ENCODE measurements around the gene CARNS1.

CARNS1 gene

DNA sequence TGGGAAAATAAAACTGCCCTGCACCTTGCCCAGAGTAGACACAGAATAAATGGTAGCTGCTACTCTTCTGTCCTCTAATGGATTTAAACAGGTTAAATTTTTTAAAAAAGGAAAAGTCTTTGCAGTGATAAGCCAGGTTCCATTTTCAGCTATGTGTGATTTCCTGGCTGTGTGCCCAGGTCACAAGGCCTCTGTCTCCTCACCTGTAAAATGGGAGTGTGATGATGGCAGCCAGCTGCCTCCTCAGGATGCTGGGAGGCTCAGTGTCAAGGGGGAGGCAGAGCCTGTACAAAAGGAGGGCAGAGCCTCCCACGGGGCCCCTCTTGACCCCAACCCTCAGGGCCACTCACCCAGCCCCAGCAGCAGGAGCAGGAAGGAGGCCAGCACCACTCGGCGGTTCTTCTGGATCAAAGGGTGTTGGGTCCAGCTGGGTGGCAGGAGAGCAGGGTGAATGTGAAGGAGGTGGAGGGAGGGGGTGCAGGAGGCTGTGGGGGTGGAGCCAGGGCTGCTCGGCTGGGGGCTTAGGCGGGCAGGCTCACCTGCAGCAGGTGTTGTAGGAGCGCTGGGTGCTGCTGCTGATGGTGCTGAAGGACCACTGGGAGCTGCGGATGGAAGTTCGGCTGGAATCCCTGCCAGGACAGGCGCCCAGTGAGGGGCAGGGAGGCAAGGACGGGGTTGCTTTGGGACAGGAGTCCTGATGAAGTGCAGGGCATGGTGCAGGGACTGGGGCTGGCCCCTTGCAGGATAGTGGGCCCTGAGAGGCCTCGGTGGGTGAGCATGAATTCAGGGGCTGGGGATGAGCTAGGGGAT lies 51.7 kb downstream of the CARNS1 start:
- Mint-ChIP-seq H3K27ac (peak overlapping the region; percentile 74), H3K4me3 (peak overlapping the region; percentile 92), H3K36me3 (no peaks in the 10 kb centered on the region), H3K27me3 (no peaks in the 10 kb centered on the region), H3K9me3 (no peaks in the 10 kb centered on the region), H3K4me1 (peaks cover 30% of the 10 kb centered on the region)

DNA sequence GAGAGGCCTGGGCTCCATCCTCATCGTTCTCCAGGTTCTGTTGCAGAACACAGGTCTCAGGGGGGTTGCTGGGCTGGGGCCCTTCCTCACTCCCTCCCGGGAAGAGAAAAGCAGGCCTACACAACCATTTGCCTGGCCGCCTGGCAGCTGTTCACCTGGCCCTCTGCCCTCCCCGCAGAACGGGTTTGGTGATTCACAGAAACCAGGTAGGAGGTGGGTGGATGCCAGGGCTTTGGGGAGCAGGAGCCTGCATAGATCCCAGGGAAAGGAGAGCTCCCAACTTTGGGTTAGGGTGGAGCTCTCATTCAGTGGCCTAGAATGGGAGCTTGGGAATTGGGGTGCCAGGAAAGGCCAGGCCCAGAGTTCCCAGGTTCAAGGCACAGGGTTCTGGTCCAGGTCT lies 52.6 kb downstream of the CARNS1 start:
- H3K4me1 Mint-ChIP-seq, result peaks cover 30% of the 10 kb centered on the region
- H3K27ac Mint-ChIP-seq, result peak overlapping the region; percentile 92
- no peaks in the 10 kb centered on the region for H3K9me3 Mint-ChIP-seq
- H3K36me3 Mint-ChIP-seq, result no peaks in the 10 kb centered on the region
- peak overlapping the region; percentile 92 for H3K4me3 Mint-ChIP-seq
- no peaks in the 10 kb centered on the region for H3K27me3 Mint-ChIP-seq

DNA sequence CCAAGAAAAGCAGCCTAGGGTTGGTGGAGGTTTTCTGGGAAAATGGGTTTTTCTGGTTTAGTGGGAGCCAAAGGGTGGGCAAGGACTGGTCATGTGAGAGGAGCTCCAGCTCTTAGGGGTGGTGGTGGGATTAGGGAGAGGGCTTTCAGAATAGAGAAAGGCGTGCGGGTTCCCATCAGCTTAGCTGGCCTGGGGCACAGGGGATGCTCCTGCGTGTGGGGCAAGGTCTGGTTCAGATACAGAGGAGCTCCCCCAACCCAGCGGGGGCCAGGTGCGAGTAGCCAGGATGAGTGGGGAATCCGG lies 52.9 kb downstream of the CARNS1 start:
- H3K4me1 Mint-ChIP-seq, result peaks cover 30% of the 10 kb centered on the region
- H3K36me3 Mint-ChIP-seq, result no peaks in the 10 kb centered on the region
- H3K27me3 Mint-ChIP-seq, result no peaks in the 10 kb centered on the region
- peak overlapping the region; percentile 92 for H3K27ac Mint-ChIP-seq
- H3K4me3 Mint-ChIP-seq, result peak overlapping the region; percentile 92
- no peaks in the 10 kb centered on the region for H3K9me3 Mint-ChIP-seq

DNA sequence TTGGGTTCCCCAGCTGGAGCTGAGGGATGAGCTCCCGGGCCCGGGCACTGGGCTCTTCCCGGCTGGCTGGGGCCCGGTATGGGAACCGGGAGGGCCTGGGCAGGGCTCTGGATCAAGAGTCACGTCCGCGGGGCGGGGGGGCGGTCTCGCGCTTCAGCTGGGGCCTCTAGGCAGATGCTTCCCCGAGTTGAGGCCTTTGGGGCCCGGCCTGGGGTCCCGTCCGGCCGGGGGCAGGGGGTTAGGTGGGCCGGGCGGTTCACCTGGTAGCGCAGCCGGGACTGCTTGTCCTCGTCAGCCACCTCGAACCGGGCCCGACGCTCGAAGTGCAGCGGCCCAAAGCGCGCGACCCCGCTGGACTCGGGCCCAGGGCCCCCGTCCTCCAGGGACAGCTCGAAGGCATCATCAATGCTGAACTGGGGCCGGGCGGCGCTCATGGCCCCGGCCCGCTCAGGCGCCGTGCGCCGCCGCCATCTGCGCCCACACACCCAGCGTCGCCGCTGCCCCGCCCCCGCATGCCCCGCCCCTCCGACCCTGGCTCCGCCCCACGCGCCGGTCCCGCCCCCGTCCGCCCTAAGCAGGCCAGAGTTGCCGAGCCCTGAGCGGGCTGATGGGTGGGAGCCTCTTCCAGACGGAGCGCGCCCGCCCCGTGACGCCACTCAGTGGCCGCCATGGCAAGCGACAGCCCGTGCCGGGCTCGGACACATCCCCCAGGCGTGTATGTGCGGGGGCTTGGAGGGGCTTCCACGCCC lies 53.5 kb downstream of the CARNS1 start, which contains the start of gene TMEM134:
Gene TMEM134, minus strand, starts transcription at position 493 of the 749 bp plus-strand sequence. Its CDS starts 59 bp downstream, at position 434.
- peak within 1 kb of the TSS; percentile 92 for H3K27ac Mint-ChIP-seq
- peak within 1 kb of the TSS; percentile 92 for H3K4me3 Mint-ChIP-seq
- no peaks in the 10 kb centered on the region for H3K27me3 Mint-ChIP-seq
- H3K4me1 Mint-ChIP-seq, result peaks cover 30% of the 10 kb centered on the region
- H3K36me3 Mint-ChIP-seq, result no peaks in the 10 kb centered on the region
- H3K9me3 Mint-ChIP-seq, result no peaks in the 10 kb centered on the region

DNA sequence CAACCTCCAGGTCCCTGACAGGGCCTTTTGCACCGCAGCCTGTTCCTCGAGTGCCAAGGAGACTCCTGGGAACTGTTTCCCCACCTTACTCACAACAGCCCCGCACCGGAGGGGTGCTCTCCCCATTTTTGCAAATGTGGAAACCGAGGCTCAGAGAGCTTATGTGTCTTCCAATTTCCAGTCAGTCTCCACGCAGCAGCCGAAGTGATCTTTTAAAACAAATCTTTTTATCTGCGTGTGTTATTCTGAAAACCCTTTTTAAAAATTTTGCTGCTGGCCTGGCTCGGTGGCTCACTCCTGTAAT lies 54.0 kb downstream of the CARNS1 start:
- Mint-ChIP-seq H3K4me3 (peak overlapping the region; percentile 80), H3K27ac (no peak overlapping the region), H3K36me3 (no peaks in the 10 kb centered on the region), H3K9me3 (no peaks in the 10 kb centered on the region), H3K27me3 (no peaks in the 10 kb centered on the region), H3K4me1 (peaks cover 30% of the 10 kb centered on the region)

DNA sequence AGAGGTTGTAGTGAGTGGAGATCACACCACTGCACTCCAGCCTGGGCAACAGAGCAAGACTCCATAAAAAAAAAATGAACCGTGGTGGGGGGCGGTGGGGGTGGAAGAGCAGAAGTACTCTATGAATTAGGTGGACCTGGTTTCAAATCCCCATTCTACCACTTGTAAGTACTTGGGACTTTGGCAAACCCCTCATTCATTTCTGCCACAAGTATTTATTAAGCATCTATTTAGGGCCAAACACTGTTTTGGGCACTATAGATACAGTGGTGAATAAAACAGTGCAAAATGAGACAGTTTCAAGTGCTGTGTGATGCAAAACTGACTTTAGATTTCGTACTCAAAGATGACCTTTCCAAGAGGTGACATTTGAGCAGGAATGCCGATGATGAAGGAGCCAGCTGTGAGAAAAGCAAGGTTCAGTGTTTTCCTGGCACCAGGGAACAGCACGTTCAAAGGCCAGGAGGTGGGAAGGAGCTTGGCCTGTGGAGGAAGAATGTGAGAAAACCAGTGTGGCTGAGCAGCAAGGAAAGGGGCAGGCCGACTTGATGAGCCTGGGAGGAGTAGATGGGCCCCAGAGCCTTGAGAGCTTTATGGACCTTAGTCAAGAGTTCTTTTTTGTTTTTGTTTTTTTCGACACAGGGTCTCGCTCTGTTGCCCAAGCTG lies 55.0 kb downstream of the CARNS1 start:
- no peak overlapping the region for H3K4me3 Mint-ChIP-seq
- peaks cover 25% of the 10 kb centered on the region for H3K4me1 Mint-ChIP-seq
- H3K36me3 Mint-ChIP-seq, result no peaks in the 10 kb centered on the region
- no peaks in the 10 kb centered on the region for H3K27me3 Mint-ChIP-seq
- H3K9me3 Mint-ChIP-seq, result no peaks in the 10 kb centered on the region
- H3K27ac Mint-ChIP-seq, result no peak overlapping the region

DNA sequence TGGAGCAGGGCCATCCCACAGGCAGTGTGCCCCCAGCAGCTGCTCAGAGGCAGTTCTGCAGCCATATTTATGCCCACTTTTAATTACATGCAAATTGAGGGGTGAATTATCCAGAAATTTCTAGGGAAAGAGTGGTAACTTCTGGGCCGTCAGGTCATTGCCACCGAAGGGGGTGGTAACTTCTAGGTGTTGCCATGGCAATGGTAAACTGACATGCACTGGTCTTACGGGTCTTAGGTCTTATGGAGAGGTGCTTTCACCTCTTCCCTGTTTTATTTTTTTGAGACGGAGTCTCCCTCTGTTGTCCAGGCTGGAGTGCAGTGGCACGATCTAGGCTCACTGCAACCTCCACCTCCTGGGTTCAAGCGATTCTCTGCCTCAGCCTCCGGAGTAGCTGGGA lies 57.4 kb downstream of the CARNS1 start:
- Mint-ChIP-seq H3K27me3 (no peaks in the 10 kb centered on the region), H3K9me3 (no peaks in the 10 kb centered on the region), H3K36me3 (no peaks in the 10 kb centered on the region), H3K4me3 (no peak overlapping the region), H3K4me1 (peaks cover 10% of the 10 kb centered on the region), H3K27ac (no peak overlapping the region)

Measured in activated naive CD4-positive, alpha-beta T cell treated with anti-CD3 and anti-CD28 coated beads, Interleukin-2, amount 50 U/mL, for 24 hours (primary cell).